IMR-90 (cell line): Measurements from ENCODE around the gene ITGA4. TPM values are rescaled to one million over a fixed set of nuclear protein-coding genes. Genes with fewer than 3 reads are reported as not detected.
A peak's percentile ranks its signal among the peaks of the same experiment; 100 is the strongest.

ENCODE experiments used
- ATAC-seq: fragments of 200-7000 bp; cut with Tn5 transposase; 2 replicates; pipeline ENCODE4 v1.9.1; 2020; ENCODE audit warnings: low read depth, mild to moderate bottlenecking, moderate library complexity
- BruUV-seq: library from RNA; stranded (reverse); fragments of 400-500 nt; replicated peaks from 2 replicates; lab custom pipeline; 2021; lab: Mats Ljungman, UMichigan
- CTCF ChIA-PET: fragments of 300-600 bp; formaldehyde crosslinking; extraction: SDS; loops from one replicate; lab custom pipeline; 2021; ENCODE audit warnings: antibody characterized with exemption; lab: Yijun Ruan, JAX
- POLR2A ChIA-PET: fragments of 300-600 bp; sonication (Branson Sonifier 250); formaldehyde crosslinking; loops from one replicate; lab custom pipeline; 2022; ENCODE audit warnings: antibody characterized with exemption; ENCODE audit not compliant: unreplicated experiment; lab: Charles Lee
- DNase-seq: peaks from one replicate; pipeline ENCODE4 v3.0.0; 2013
- H2AFZ ChIP-seq: replicated peaks from 2 replicates; pipeline ENCODE3; 2013; ENCODE audit warnings: low read length, mild to moderate bottlenecking; ENCODE audit not compliant: poor library complexity
- H2AK5ac ChIP-seq: 2 replicates; pipeline ENCODE4 v1.6.1; 2013; ENCODE audit warnings: low read depth, low read length, inconsistent platforms
- H2AK9ac ChIP-seq: replicated peaks from 2 replicates; pipeline ENCODE3; 2013; ENCODE audit warnings: mild to moderate bottlenecking, low read depth, low read length, moderate library complexity; ENCODE audit not compliant: poor library complexity
- H2BK120ac ChIP-seq: 2 replicates; pipeline ENCODE4 v1.6.1; 2013; ENCODE audit warnings: low read depth, low read length, inconsistent platforms
- H2BK15ac ChIP-seq: 3 replicates; pipeline ENCODE4 v1.6.1; 2013; ENCODE audit warnings: low read depth, low read length, inconsistent platforms
- H2BK20ac ChIP-seq: 2 replicates; pipeline ENCODE4 v1.6.1; 2013; ENCODE audit warnings: low read depth, mild to moderate bottlenecking, inconsistent platforms, low read length, moderate library complexity
- H2BK5ac ChIP-seq: 2 replicates; pipeline ENCODE4 v1.6.1; 2013; ENCODE audit warnings: mild to moderate bottlenecking, low read depth, low read length, inconsistent platforms; ENCODE audit not compliant: poor library complexity, severe bottlenecking
- H3K14ac ChIP-seq: replicated peaks from 2 replicates; pipeline ENCODE4 v1.6.1; 2013; ENCODE audit warnings: low read depth, low read length, inconsistent platforms
- H3K18ac ChIP-seq: 2 replicates; pipeline ENCODE4 v1.6.1; 2013; ENCODE audit warnings: low read depth, low read length, control low read depth
- H3K23ac ChIP-seq: 2 replicates; pipeline ENCODE4 v1.6.1; 2013; ENCODE audit warnings: low read depth, low read length, inconsistent platforms
- H3K27ac ChIP-seq: 2 replicates; pipeline ENCODE4 v1.5.1; 2013; ENCODE audit warnings: mild to moderate bottlenecking, control low read depth, low read length; ENCODE audit not compliant: insufficient read depth
- H3K27me3 ChIP-seq: 2 replicates; pipeline ENCODE4 v1.6.1; 2013; ENCODE audit warnings: low read length; ENCODE audit not compliant: control insufficient read depth, insufficient read depth
- H3K36me3 ChIP-seq: 2 replicates; pipeline ENCODE4 v1.6.1; 2013; ENCODE audit warnings: low read length, mixed read lengths; ENCODE audit not compliant: control insufficient read depth, insufficient read depth
- H3K4ac ChIP-seq: 2 replicates; pipeline ENCODE4 v1.6.1; 2013; ENCODE audit warnings: low read depth, low read length, inconsistent platforms
- H3K4me1 ChIP-seq: 2 replicates; pipeline ENCODE4 v1.6.1; 2013; ENCODE audit warnings: low read length, mixed read lengths; ENCODE audit not compliant: control insufficient read depth, insufficient read depth
- H3K4me2 ChIP-seq: 2 replicates; pipeline ENCODE4 v1.6.1; 2013; ENCODE audit warnings: low read depth, mild to moderate bottlenecking, control low read depth, low read length, moderate library complexity
- H3K4me3 ChIP-seq: 2 replicates; pipeline ENCODE4 v1.5.1; 2013; ENCODE audit warnings: low read depth, mild to moderate bottlenecking, control low read depth, low read length, moderate library complexity; ENCODE audit not compliant: insufficient read depth
- H3K56ac ChIP-seq: 2 replicates; pipeline ENCODE4 v1.6.1; 2013; ENCODE audit warnings: low read length, inconsistent platforms; ENCODE audit not compliant: insufficient read depth; ENCODE audit errors: extremely low read depth
- H3K79me1 ChIP-seq, 2 experiments: 2 replicates each; pipeline ENCODE4 v1.6.1; 2013; ENCODE audit warnings: low read length in 2 of 2, inconsistent platforms in 1 of 2, low read depth in 1 of 2
- H3K9ac ChIP-seq: 2 replicates; pipeline ENCODE4 v1.6.1; 2013; ENCODE audit warnings: low read depth, low read length, control low read depth
- H3K9me1 ChIP-seq: 2 replicates; pipeline ENCODE4 v1.6.1; 2013; ENCODE audit warnings: low read length, inconsistent platforms; ENCODE audit not compliant: insufficient read depth
- H3K9me3 ChIP-seq: 2 replicates; pipeline ENCODE4 v1.6.1; 2013; ENCODE audit warnings: low read length; ENCODE audit not compliant: control insufficient read depth, insufficient read depth
- H4K20me1 ChIP-seq: 2 replicates; pipeline ENCODE4 v1.6.1; 2013; ENCODE audit warnings: low read length, inconsistent platforms; ENCODE audit not compliant: insufficient read depth
- H4K5ac ChIP-seq: 2 replicates; pipeline ENCODE4 v1.6.1; 2013; ENCODE audit warnings: mild to moderate bottlenecking, low read depth, low read length, control low read depth
- H4K8ac ChIP-seq, 2 experiments: 2 replicates each; pipeline ENCODE4 v1.6.1; 2013; ENCODE audit warnings: low read depth in 2 of 2, low read length in 2 of 2, control low read depth in 1 of 2, inconsistent platforms in 1 of 2
- H4K91ac ChIP-seq: 2 replicates; pipeline ENCODE4 v1.6.1; 2013; ENCODE audit warnings: low read depth, low read length, inconsistent platforms; ENCODE audit not compliant: insufficient read depth
- BHLHE40 ChIP-seq: fragments of 150-350 bp; IDR thresholded peaks from 2 replicates; pipeline ENCODE4 v1.6.1; 2016; ENCODE audit warnings: mild to moderate bottlenecking, low read depth, low read length
- RFX5 ChIP-seq: IDR thresholded peaks from 2 replicates; pipeline ENCODE4 v1.8.0; 2012; ENCODE audit warnings: low read depth, mild to moderate bottlenecking, low read length, moderate library complexity
- WGBS, 2 experiments: methylation state at CpG; one replicate each; pipeline versions ENCODE4 v1.1.5 to v1.1.7; 2013; ENCODE audit warnings: missing lambda C conversion rate in 2 of 2; ENCODE audit not compliant: insufficient read length in 1 of 2; ENCODE audit errors: extremely low coverage in 2 of 2; 5-methylcytosine and 5-hydroxymethylcytosine counted together
- dilution Hi-C: fragments of 300-500 bp; cut with HindIII; formaldehyde crosslinking; loops from one replicate; pipeline ENCODE4 v1.14.3; 2018; ENCODE audit warnings: low sequenced_read_pairs; ENCODE audit not compliant: unreplicated experiment
- in situ Hi-C: fragments of 300-500 bp; cut with MboI; formaldehyde crosslinking; loops from 3 replicates; pipeline ENCODE4 v1.14.3; 2019; ENCODE audit warnings: low sequenced_read_pairs, inconsistent platforms, mixed read lengths
- intact Hi-C: fragments of 100-400 bp; cut with micrococcal nuclease; formaldehyde crosslinking; loops from 2 replicates; pipeline ENCODE4 v1.10.0; 2022
- polyA plus RNA-seq, 3 experiments: library from polyadenylated mRNA; depleted of rRNA; stranded (reverse); fragments of >200 nt; gene quantifications; 2 replicates each; pipeline ENCODE4 v1.2.3, GENCODE V29; 2012; ENCODE audit warnings: low replicate concordance in 1 of 3
- total RNA-seq: library from RNA; depleted of rRNA; stranded (reverse); fragments of >200 nt; gene quantifications from 2 replicates; pipeline ENCODE4 v1.2.3, GENCODE V29; 2012
- TF ChIP-seq, protein P1 (sequence below): conservative IDR thresholded peaks from 2 replicates; pipeline ENCODE4 v1.5.1; 2012; ENCODE audit warnings: mild to moderate bottlenecking, low read depth, low read length, improper control_type of control experiment

ITGA4 gene
- total and polyA plus RNA-seq, 2 of the 4 experiments (the other 2 are of a cell fraction) = 6.9 to 13.6 TPM

DNA sequence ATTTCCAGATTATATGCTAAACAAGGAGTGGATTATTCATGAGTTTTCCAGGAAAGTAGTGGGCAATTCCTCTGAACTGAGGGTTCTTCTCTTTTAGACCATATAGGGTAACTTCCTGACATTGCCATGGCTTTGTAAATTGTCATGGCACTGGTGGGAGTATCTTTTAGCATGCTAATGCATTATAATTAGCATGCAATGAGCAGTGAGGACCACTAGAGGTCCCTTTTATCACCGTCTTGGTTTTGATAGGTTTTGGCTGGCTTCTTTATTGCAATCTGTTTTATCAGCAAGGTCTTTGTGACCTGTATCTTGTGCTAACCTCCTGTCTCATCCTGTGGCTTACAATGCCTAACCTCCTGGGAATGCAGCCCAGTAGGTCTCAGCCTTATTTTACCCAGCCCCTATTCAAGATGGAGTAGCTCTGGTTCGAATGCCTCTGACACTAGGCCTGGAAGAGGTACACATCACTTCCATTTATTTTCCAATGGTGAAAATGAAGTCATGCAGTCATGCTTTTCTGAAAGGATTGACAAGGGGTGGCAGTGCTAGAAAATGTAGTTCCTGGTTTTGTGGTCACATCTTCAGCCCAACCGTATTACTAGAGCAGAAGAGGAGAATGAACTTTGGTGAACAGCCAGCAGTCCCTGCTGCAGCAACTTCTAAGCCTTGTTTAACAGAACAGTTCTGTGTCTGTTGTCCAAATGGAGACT, 26.6 kb upstream of the ITGA4 start:
- Histone ChIP-seq H2BK120ac (no peak overlapping the region), H3K4ac (no peak overlapping the region), H2BK5ac (no peak overlapping the region), H3K14ac (no peak overlapping the region), H3K18ac (no peak overlapping the region), H3K9ac (no peak overlapping the region), H4K20me1 (no peaks in the 10 kb centered on the region), H3K4me1 (no peaks in the 10 kb centered on the region), H2AK9ac (no peak overlapping the region), H2AK5ac (no peak overlapping the region), H2AFZ (no peak overlapping the region), H3K4me2 (no peak overlapping the region), H3K27me3 (no peaks in the 10 kb centered on the region), H3K27ac (no peak overlapping the region), H3K79me1 (no peaks in the 10 kb centered on the region), H3K36me3 (no peaks in the 10 kb centered on the region), H2BK20ac (no peak overlapping the region), H4K5ac (no peak overlapping the region), H3K9me3 (no peaks in the 10 kb centered on the region), H3K9me1 (no peaks in the 10 kb centered on the region), H2BK15ac (no peak overlapping the region), H3K23ac (no peak overlapping the region), H3K56ac (no peak overlapping the region), H3K4me3 (no peak overlapping the region), H4K91ac (no peak overlapping the region), H4K8ac (no peak overlapping the region)
- ATAC-seq (no peak), DNase-seq (peak; percentile 2)
- ChIA-PET CTCF (no interaction called here), POLR2A (no interaction called here)
- dilution Hi-C loops (no loop called here), in situ Hi-C loops (no loop called here), intact Hi-C loops (no loop called here)
- TF ChIP-seq BHLHE40 (no peak), RFX5 (no peak)
- TF ChIP-seq, protein P1, sequence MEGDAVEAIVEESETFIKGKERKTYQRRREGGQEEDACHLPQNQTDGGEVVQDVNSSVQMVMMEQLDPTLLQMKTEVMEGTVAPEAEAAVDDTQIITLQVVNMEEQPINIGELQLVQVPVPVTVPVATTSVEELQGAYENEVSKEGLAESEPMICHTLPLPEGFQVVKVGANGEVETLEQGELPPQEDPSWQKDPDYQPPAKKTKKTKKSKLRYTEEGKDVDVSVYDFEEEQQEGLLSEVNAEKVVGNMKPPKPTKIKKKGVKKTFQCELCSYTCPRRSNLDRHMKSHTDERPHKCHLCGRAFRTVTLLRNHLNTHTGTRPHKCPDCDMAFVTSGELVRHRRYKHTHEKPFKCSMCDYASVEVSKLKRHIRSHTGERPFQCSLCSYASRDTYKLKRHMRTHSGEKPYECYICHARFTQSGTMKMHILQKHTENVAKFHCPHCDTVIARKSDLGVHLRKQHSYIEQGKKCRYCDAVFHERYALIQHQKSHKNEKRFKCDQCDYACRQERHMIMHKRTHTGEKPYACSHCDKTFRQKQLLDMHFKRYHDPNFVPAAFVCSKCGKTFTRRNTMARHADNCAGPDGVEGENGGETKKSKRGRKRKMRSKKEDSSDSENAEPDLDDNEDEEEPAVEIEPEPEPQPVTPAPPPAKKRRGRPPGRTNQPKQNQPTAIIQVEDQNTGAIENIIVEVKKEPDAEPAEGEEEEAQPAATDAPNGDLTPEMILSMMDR = peak; percentile 40
- no TSS peak for BruUV-seq
- 71% methylated on average over 1 of the region's 3 CpGs; no CpG with 5 or more reads in 1 of the 2 experiments for WGBS, 2 experiments
